GM18508 (cell line): ENCODE results near the gene SPATA4.
"Not testable (repeated sequence)": the region's sequence is repeated elsewhere in the genome, so short reads cannot be mapped to it uniquely, and the experiment has no call there.

Experiments used
- ATAC-seq: cut with Tn5 transposase; IDR thresholded peaks from one replicate; pipeline ENCODE4 v1.9.1; 2021; ENCODE audit warnings: moderate number of reproducible peaks; ENCODE audit not compliant: insufficient read depth, unreplicated experiment

Gene SPATA4

GRCh38 chr4:176195184-176195978 is at the start of gene SPATA4:
SPATA4 (minus strand) TSS chr4:176195585; CDS start chr4:176195562, 23 bp downstream.
- ATAC-seq: peak; percentile 92

DNA sequence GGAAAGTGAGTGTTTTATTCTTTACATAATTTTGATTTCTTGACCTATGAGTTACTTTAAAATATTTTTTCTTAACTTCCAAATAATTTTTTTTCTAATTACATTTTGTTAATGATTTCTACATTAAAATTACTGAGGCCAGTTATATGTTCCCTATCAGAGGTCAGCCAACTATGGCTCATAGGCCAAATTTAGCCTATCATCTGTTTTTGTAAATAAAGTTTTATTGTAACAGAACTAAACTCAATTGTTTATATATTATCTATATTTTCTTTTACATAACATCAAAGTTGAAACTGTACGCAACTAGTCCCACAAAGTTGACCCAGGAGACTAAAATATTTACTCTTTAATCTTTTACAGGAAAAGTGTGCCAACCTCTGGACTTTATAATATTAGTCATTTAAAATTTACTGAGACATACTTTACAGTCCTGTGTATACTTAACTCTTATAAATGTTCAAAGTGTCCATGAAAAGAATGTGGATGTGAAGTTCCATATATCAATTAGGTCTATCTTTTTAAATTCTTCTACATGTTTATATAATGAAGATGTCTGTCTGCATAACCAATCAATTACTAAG is 47.5 kb upstream of the SPATA4 start:
- ATAC-seq: no peak

GRCh38 chr4:176241703-176242102 is 46.3 kb upstream of the SPATA4 start:
- no peak for ATAC-seq

DNA sequence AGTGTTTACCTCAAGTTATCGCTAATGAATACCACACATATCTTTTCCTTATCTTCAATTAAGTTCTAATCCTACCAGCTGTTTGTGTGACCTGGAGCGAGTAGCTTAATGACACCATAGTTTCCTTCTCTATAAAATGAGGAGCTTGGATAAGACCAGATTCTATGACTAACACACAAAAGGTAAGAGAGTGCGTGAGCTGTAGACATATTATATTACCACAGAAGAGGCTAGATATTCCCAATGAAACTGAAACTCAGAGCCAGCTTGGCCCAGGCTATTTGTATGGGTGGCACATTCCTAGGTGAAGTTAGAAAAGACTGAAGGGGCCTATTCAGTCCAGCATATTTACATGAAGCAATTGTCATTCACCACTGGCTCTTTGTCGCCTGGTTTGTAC is 43.4 kb upstream of the SPATA4 start:
- no peak for ATAC-seq

DNA sequence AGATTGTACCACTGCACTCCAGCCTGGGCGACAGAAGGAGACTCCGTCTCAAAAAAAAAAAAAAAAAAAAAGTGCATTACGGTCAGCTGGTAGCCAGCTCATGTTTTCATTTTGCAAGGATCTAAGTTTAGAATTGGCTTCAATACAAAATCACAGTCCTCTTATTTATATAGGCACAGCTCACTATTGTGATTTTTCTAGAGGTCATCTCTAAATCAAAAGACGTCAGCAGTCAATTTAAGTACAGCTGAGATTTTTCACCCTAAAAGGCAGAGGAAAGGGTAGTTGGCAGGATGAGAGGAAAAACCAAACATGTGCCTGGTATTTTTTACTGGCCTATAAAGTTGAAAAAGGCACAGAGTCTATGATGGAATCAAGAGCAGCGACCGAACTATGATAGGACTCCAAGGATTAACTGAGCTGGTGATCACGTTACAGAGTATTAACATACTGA is 42.8 kb upstream of the SPATA4 start:
- ATAC-seq: no peak

DNA sequence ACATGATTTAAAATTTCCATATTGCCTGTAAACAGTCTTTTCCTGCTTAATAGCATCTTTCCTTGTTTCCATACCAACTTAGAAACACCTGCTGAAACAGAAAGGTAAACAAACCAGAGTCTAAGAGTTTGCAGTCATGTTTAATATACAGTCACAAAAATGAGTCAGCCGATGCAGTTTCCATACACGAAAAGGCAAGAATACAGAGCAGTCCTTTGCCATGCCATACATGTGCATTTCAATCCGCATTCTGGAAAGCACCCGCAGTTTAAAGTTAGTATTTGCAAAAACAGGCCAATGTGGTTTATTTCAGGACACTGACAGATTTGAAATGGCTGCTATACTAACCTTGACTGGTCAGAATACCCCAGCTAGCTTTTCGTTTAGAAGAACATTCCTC is 41.6 kb upstream of the SPATA4 start:
- no peak for ATAC-seq

DNA sequence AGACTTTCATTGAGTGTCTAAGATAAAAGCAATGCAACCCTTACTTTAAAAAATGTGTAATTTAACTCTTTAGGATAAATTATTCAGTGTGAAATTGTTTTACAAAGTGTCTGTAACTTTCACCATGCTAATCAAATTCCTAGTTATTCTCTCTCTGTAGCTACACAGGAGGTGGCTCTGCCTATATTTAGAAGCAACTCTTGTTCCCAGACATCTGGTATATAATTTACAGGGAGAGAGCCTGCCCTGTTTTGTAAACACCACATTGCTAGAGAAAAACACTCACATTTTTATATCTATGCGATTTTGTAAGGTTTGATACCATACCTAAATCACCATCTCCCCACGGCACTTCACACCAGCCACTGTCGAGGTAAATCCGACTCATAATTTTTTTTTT is 35.5 kb upstream of the SPATA4 start:
- no peak for ATAC-seq

- ATAC-seq: no peak
These were observed 34.3 kb upstream of the SPATA4 start for GRCh38 chr4:176229645-176230044.

GRCh38 chr4:176226736-176227135 is 31.4 kb upstream of the SPATA4 start:
- ATAC-seq: no peak

DNA sequence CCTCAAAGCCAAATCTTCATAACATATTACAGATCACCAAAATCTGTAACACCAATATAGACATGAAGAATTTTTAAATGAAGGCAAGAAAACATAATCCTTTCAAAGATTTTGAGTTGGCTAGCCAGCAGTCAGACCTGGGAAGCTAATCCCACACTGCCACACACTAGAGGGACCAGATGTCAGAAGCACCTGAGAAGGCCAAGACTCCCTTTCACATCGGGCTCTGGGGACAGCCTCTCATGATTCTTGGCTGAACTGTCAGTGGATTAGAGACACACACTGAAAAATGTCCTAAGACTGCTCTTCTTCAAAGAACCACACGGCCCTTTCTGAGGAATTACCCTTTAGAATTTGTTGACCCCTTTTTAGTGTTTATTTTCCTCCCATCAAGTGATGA is 28.2 kb upstream of the SPATA4 start:
- no peak for ATAC-seq

GRCh38 chr4:176222149-176222548 is 26.8 kb upstream of the SPATA4 start:
- ATAC-seq: no peak

DNA sequence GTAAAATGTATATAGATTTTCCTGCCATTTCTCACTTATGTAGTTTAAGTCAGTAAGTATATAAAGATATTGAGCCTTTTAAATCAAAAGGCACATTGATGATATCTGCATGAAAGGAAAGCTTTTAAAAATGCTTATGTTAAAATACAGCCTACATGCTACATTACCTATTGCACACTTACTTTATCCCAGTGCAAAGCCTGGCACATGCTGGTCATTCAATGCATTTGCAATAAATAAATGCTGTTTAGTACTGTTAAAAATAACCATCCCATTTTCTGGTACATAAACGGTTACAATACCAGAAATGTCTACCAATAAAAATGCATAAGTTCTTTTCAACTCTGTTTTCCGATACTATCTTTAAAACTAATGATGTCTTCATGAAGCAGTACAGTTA is 22.1 kb upstream of the SPATA4 start:
- ATAC-seq: no peak

DNA sequence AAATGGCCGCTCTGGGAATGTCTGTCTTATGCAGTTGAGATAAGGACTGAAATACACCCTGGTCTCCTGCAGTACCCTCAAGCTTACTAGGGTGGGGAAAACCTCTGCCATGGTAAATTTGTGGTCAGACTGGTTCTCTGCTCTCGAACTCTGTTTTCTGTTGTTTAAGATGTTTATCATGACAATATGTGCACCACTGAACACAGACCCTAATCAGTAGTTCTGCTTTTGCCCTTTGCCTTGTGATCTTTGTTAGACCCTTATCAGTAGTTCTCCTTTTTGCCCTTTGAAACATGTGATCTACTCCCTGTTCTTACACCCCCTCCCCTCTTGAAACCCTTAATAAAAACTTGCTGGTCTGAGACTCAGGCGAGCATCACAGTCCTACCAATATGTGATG is 17.0 kb upstream of the SPATA4 start:
- ATAC-seq: not testable (repeated sequence)

DNA sequence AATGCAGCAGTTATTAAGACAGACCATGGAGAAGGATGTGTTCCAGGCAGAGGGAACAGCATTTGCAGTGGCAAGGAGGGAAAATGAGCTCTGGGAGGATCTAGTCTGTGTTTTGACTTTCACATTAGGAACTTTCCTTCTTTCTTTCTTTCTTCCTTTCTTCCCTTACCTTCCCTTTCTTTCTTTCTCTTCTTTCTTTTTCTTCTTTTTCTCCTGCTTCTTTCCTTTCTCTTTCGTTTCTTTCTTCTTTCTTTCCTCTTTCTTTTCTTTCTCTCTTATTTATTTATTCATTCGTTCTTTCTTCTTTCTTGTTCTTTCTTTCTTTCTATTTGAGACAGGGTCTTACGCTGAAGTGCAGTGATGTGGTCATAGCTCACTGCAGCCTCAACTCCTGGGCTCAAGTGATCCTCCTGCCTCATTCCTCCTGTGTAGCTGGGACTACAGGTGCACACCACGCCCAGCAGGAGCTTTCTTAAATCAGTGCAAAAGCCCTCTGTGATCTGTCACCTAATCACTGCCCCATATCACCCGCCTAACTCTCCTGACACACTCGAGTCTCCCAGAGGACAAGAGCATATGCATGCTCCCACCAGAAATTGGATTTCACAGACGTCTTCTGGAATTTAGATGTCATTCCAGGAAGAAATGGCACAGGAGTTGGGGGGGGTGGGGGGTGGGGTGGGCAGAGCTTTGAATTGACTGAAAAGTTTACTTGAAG is 15.4 kb upstream of the SPATA4 start:
- no peak for ATAC-seq

DNA sequence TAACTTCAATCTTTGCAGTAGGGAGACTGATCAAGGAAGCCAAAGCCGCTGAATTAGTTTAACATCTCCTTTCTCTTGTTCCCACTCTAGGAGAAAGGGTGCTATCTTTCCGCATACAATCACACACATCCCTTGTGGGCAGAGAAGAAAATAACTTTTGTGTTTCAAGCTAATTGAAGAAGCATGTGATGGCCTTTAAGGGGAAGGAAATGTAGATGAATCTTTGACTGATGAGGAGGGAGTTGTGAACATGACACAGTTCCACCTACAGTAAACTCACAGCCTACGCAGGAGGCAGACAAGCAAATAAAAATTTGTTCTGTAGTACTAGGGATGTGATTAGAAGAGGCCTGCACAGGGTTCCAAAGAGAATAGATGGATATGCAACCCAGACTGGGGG is 14.7 kb upstream of the SPATA4 start:
- ATAC-seq: no peak

GRCh38 chr4:176209535-176209934 is 14.2 kb upstream of the SPATA4 start:
- no peak for ATAC-seq

DNA sequence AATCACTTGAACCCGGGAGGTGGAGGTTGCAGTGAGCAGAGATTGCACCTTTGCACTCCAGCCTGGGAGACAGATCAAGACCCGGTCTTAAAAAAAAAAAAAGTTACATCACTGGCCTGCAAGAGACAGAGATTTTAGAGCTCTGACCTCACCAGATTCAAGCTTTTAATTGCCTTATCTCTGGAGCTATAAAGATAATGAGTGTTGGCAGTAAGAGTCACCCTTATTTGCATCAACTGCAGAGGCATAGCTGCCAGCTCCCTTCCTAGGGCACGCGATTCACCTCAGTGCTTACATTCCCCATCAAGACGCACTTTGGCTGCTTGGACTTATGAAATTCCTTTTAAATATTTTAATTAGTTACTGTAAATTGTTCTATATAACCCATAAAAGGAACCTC is 12.5 kb upstream of the SPATA4 start:
- no peak for ATAC-seq

DNA sequence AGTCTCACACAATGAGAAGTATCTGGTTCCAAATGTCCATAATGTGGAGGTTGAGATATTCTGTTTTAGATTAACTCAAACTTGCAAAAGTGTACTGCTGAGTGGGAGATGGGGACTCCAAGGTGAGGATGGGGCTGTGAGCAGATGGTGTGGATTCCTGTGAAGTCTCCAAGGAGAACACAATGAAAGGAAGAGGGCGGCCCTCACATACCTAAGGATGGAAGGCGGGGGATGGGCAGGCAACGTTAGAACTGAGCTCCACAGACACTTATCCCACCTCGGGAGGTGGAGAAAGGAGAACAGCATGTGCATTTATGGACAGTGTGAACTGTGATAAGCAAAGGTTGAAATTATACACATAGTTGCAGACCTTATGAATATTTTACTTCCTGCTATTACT is 9.9 kb upstream of the SPATA4 start:
- ATAC-seq: no peak

GRCh38 chr4:176198316-176198903 is 3.0 kb upstream of the SPATA4 start:
- no peak for ATAC-seq

GRCh38 chr4:176193938-176194337 is 1.4 kb downstream of the SPATA4 start:
- no peak for ATAC-seq

DNA sequence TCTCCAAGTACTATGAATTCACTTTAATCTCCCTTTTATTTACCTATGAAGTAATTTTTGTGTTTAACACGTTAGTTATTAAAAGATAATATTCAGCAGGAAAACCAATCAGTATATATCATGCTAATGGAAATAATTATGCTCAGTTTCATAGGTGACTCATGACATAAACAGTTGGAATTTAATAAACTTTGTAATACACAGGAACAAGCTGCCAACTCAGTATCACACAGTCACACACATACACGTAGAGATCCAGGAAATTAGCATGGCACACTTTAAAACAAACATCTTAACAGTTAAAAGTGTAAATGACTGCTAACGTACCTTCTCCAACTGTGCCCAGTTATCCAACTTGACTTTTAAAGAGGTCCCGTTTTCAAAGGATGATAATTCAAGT is 2.3 kb downstream of the SPATA4 start:
- no peak for ATAC-seq
